Renal pelvis (tissue), 4 donors: ENCODE measurements around the gene SLC9A7. TPM values are rescaled to one million over a fixed set of nuclear protein-coding genes. Genes with fewer than 3 reads are reported as not detected.

Source experiments
- DNase-seq: peaks from one replicate; pipeline ENCODE4 v3.0.0-alpha.2; 2013
- polyA plus RNA-seq, 3 donors: library from polyadenylated mRNA; unstranded; fragments of 120-200 nt; gene quantifications; one replicate each; pipeline ENCODE4 v1.2.1, GENCODE V29; 2013; ENCODE audit not compliant: insufficient read length in 3 of 3

The SLC9A7 gene
- polyA plus RNA-seq, 3 donors = 4.0 to 4.8 (median 4.2) TPM

- DNase-seq = no peak
These were observed 109.3 kb downstream of the SLC9A7 start for GRCh38 chrX:46649421-46650260.

- no peak for DNase-seq
These were observed 110.3 kb downstream of the SLC9A7 start for GRCh38 chrX:46648660-46649059.

GRCh38 chrX:46647251-46647650 lies 111.7 kb downstream of the SLC9A7 start:
- no peak for DNase-seq

GRCh38 chrX:46645614-46646013 lies 113.3 kb downstream of the SLC9A7 start:
- DNase-seq = no peak

GRCh38 chrX:46643636-46644035 lies 115.3 kb downstream of the SLC9A7 start:
- DNase-seq = no peak

GRCh38 chrX:46642145-46642544 lies 116.8 kb downstream of the SLC9A7 start:
- no peak for DNase-seq

GRCh38 chrX:46637938-46638337 lies 121.0 kb downstream of the SLC9A7 start:
- DNase-seq = no peak

- DNase-seq = no peak
These were observed 122.7 kb downstream of the SLC9A7 start for GRCh38 chrX:46636223-46636622.

GRCh38 chrX:46635186-46635585 lies 123.7 kb downstream of the SLC9A7 start:
- DNase-seq = no peak

GRCh38 chrX:46634577-46634976 lies 124.3 kb downstream of the SLC9A7 start:
- no peak for DNase-seq

GRCh38 chrX:46630141-46630540 lies 128.8 kb downstream of the SLC9A7 start:
- DNase-seq = no peak

GRCh38 chrX:46628460-46629371 lies 130.2 kb downstream of the SLC9A7 start:
- no peak for DNase-seq

GRCh38 chrX:46627711-46628419 lies 131.1 kb downstream of the SLC9A7 start:
- DNase-seq = peak; percentile 47

GRCh38 chrX:46627062-46627461 lies 131.9 kb downstream of the SLC9A7 start:
- no peak for DNase-seq

GRCh38 chrX:46626566-46626965 lies 132.4 kb downstream of the SLC9A7 start:
- no peak for DNase-seq

- no peak for DNase-seq
These were observed 134.7 kb downstream of the SLC9A7 start for GRCh38 chrX:46624090-46624786.

GRCh38 chrX:46621572-46621971 lies 137.3 kb downstream of the SLC9A7 start:
- DNase-seq = no peak

- no peak for DNase-seq
These were observed 138.4 kb downstream of the SLC9A7 start for GRCh38 chrX:46620505-46620904.

- no peak for DNase-seq
These were observed 140.0 kb downstream of the SLC9A7 start for GRCh38 chrX:46618947-46619346.

GRCh38 chrX:46617906-46618305 lies 141.0 kb downstream of the SLC9A7 start:
- no peak for DNase-seq

- no peak for DNase-seq
These were observed 147.1 kb downstream of the SLC9A7 start for GRCh38 chrX:46611658-46612362.
